ENCODE measurements around the gene BCAP31.

BCAP31 gene

GRCh38 chrX:153674219-153674851 lies 49.9 kb downstream of the BCAP31 start:
- no peak for DNase-seq (ENCODE audit: low read depth)

GRCh38 chrX:153673428-153674218 lies 50.6 kb downstream of the BCAP31 start, which contains the start of gene PNCK:
PNCK (minus strand) TSS chrX:153673813; CDS start chrX:153673076, 737 bp downstream.
- DNase-seq (ENCODE audit: low read depth), result no peak

DNA sequence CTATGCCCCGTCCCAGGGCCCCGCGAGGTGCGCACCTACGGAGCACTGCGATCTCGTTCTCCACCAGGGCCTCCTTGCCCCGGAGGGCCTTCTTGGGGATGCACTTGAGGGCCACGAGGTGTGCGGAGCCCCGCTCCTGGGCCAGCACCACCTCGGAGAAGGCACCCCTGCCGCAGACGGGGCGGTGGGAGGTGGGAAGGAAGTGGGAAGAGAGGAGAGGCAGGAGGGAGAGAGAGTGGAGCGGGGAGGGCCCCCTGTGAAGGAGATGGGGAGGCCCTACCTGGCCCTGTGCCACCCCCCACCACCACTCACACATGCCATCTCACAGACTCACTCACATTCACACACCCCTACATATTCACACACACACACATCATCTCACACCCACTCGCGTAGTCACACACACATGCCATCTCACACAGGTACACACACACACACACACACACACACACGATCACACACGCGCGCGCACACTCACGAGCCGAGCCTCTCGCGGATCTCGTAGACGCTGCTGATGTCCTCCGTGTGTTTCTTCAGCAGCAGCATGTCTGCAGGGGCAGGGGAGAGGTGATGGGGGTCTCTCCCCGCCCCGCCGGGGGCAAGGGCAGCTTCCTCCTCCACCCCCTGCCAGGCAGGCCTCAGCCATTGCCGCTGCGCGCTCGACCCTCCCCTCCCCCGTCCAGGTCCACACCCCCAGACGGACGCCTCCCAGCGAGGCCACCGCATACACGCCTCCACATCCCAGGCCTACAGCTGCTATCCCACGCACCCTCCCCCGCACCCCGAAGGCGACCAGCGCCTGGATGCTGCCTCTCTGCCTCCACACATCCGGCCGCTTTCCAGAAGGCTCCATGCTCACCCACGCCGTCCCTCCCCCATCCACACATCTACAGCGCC lies 51.4 kb downstream of the BCAP31 start:
- no peak for DNase-seq (ENCODE audit: low read depth)

- DNase-seq (ENCODE audit: low read depth), result no peak
Observed at GRCh38 chrX:153671589-153672530, 52.3 kb downstream of the BCAP31 start.

DNA sequence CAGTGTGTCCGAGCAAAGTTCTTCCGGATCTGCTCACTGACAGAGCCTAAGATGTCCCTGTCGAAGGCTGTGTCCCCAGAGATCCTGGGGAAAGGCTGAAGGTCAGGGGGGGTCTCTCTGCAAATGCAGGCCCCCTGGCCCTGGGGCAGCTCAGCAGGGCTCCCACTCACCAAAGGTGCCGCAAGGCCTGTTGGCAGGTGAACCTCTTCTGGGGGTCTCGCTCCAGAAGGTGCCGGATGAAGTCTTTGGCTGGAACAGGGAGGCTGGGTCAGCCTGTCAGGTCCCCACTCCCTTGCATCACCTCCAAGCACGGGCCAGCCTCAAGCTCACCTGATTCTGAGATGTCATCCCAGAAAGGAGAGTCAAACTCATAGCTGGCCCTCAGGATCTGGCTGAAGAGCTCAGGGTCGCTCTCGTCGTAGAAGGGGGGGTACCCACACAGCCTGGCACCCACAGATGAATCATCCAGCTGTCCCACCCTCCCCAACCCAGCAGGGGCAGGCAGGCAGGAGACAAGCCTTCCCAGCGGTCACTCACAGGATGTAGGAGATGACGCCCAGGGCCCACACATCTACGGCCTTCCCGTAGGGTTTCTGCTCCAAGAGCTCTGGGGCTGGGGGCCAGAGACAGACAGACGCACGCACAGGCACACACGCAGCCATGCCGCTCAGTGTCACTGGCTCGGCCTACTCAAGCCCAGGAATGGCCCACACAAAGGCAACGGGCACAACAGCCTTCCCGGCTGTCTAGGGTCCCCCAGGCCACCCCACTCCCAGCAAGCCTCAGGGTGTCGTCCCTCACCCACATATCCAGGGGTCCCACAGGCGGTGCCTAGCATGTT lies 53.2 kb downstream of the BCAP31 start:
- no peak for DNase-seq (ENCODE audit: low read depth)

DNA sequence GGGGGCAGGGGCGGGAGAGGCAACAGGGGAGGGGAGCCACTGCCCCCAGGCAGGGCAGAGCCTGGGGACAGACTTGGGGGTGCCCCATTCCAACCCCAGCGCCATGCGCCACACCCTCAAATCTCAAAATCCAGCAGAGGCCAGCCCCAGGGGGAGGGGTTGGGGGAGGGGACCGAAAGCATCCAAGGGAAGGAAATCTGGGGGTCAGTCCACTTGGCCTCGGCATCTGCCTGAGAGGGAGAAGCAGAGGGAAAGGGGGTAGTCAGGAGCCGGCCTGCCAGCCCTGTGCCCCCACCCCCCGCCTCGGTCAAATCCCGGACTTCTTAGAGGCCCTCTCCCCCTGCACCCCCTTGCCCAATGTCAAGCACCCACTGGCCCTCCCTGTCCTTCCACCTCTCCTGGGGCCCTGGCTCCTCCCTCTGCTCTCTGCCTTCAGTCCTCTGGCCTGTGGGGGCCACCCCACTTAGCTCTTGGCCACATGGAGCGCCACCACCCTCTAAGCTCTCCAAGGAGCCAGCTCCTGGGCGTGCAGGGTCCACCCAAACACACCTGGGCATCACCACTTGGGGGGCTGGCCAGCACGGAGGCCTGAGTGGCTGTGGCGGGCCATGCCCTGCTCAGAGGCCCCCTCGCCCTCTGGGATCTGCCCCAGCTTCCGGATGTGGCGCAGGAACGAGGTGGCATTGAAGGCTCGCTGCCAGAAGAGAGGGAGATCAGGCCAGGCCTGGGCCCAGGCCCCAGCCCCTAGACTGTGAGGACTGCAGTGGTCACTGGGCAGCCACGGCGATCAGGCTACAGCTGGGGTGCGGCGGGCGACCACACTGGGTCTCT lies 54.1 kb downstream of the BCAP31 start:
- no peak for DNase-seq (ENCODE audit: low read depth)

- no peak for DNase-seq (ENCODE audit: low read depth)
Observed at GRCh38 chrX:153669174-153669890, 54.9 kb downstream of the BCAP31 start.

DNA sequence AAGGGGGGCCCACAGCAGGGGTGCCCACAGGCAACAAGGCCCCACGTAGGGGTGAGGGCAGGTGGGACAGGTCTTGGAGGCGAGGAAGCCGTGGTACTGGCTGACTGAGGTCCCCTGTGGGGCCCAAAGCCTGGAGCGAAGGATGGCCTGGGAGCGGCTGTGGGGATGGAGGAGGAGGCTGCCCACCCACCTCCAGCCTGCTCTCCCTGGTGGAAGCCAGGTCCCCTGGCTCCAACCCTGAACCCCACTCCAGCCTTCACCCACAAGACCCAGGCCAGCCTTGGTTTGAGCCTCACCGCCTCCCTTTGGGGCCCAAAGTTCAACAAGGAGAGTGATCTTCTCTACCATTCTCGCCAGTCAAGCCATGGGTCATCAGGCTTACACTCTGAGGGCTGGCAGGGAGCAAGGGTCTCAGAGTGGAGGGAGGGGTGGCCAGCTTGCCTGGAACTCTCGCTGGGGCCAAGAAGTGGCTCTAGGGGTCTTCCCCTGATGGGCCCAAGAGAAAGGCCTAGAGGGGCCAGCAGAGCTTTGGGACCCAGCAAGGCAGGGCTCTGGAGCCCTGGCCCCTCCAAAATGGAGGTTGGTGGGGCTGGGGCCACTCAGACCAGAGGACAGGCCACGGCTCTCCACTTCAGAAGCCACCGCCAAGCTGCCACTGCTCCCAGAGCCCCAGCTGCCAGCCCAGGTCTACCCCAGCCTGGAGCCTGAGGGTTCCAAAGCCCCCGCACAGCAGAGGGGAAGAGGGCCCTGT lies 55.6 kb downstream of the BCAP31 start:
- DNase-seq (ENCODE audit: low read depth), result no peak

DNA sequence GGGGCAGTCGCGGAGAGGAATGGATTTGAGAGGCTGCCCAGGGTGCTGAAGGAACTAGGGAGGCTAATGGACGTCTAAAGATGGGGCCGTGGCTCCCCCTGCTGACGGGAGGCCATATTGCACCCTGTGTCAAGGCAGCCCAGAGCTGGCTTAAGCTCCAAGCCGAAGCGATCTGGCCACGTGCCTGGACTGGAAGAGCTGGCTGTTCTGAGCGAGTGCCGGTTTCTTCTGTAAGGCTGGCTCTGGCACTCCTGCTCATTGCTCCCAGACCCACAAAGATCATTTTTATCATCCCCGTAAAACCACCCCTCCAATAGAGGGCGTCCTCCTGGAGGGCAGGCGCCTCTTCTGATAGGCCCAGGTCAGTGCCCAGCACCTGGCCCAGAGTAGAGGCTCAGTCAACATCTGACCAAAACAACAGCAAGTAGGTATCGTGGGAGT lies 56.2 kb downstream of the BCAP31 start:
- DNase-seq (ENCODE audit: low read depth), result peak; percentile 65

- no peak for DNase-seq (ENCODE audit: low read depth)
Observed at GRCh38 chrX:153667281-153667955, 56.8 kb downstream of the BCAP31 start.

GRCh38 chrX:153665726-153666306 lies 58.4 kb downstream of the BCAP31 start:
- no peak for DNase-seq (ENCODE audit: low read depth)

GRCh38 chrX:153662266-153662665 lies 61.9 kb downstream of the BCAP31 start:
- DNase-seq (ENCODE audit: low read depth), result peak; percentile 13

- DNase-seq (ENCODE audit: low read depth), result no peak
Observed at GRCh38 chrX:153659268-153659667, 64.9 kb downstream of the BCAP31 start.

- no peak for DNase-seq (ENCODE audit: low read depth)
Observed at GRCh38 chrX:153657161-153657560, 67.0 kb downstream of the BCAP31 start.

DNA sequence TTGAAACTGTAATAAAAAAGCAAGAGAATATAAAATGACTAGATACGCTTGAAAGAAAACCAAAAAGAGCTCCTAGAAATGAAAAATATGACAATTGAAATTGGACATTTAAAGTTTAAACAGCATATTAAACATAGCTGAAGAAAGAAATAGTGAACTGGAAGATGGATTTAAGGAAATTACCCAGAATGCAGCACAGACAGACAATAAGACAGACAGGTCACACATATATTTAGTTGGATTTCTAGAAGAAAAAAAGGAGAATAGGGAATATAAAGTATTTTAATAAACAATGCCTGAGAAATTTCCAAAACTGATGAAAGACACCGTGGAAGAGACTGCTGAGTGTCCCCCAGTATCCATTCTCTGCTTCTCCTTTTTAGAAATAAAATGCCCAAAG lies 70.6 kb downstream of the BCAP31 start:
- no peak for DNase-seq (ENCODE audit: low read depth)

DNA sequence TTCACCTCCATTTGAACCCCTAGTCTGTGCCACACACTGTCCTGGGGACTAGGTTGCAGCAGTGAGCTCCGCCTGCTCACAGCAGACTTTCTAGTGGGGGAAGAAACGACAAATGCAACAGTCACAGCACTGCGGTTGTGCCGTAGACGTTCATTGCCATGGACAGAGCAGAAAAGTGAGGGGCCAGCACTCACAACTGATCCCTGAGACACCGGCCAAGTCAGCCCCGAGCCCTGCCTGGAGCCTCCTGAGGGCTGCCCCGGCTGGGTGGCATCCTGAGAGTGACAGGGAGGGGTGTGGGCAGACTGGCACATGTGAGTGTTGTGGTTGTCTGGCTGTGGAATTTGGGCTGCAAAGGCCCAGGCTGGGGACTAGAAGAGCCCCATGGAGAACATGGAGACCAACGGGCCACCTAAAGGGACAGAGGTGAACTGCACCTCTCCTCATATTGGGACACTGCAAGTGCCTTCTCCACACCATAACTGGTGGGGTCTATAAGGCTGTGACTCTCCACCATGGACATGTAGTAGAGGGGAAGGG lies 72.6 kb downstream of the BCAP31 start:
- DNase-seq (ENCODE audit: low read depth), result no peak

DNA sequence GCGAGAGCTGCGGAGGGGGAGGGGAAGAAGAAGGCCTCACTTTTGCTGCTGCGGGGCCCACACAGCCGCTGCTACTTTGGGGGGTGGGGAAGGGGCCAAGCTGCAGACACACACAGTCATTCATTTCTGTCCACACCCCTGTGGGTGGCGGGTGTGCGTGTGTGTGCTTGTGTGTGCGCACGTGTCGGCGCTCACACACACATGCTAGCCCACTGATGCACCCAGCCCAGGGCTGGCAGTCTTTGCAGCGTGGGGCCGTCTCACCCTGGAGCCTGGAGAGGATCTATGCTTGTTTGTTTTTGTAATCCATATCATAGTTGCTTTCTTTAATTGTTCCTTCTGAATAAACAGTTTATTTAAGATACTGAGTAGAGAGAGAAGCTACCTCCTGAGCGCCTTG lies 73.2 kb downstream of the BCAP31 start:
- no peak for DNase-seq (ENCODE audit: low read depth)
